K562 (cell line): Measurements from ENCODE around the gene CTCF.

Source experiments
- CREB1 ChIP-seq, 2 experiments: sonication (generic) in 1 of 2; formaldehyde crosslinking in 1 of 2; IDR thresholded peaks; 2 replicates each; pipeline versions ENCODE4 v1.6.1 to v1.8.0; 2012 to 2022; ENCODE audit warnings: inconsistent platforms in 1 of 2, mild to moderate bottlenecking in 1 of 2, missing genetic modification reagents in 1 of 2, moderate library complexity in 1 of 2
- EP400 ChIP-seq: fragments of 450-650 bp; IDR thresholded peaks from 2 replicates; pipeline ENCODE4 v1.6.1; 2017; ENCODE audit warnings: antibody characterized with exemption, mild to moderate bottlenecking, moderate library complexity
- MYC ChIP-seq, 2 experiments: fragments of 250-450 bp in 1 of 2; sonication (Bioruptor Pico) in 1 of 2; IDR thresholded peaks; 2 replicates each; pipeline versions ENCODE4 v1.5.1 to v1.6.1; 2012 to 2021; ENCODE audit warnings: low read depth in 2 of 2, borderline replicate concordance in 1 of 2, improper control_type of control experiment in 1 of 2, low read length in 1 of 2, mild to moderate bottlenecking in 1 of 2, moderate library complexity in 1 of 2
- PHF8 ChIP-seq: fragments of 200-600 bp; sonication (generic); IDR thresholded peaks from 2 replicates; pipeline ENCODE4 v1.6.1; 2012; ENCODE audit warnings: mixed run types, mild to moderate bottlenecking, inconsistent platforms, low read length, moderate library complexity, borderline replicate concordance
- POLR3A ChIP-seq: IDR thresholded peaks from 2 replicates; pipeline ENCODE4 v1.6.1; 2011; ENCODE audit warnings: borderline replicate concordance, mild to moderate bottlenecking, moderate library complexity; ENCODE audit not compliant: insufficient read length, insufficient read depth; ENCODE audit errors: extremely low read depth
- PTBP1 ChIP-seq: fragments of 200-400 bp; formaldehyde crosslinking; IDR thresholded peaks from 2 replicates; pipeline ENCODE4 v1.6.1; 2017; ENCODE audit warnings: low read depth, low read length
- REST ChIP-seq, 2 experiments: fragments of 450-650 bp; formaldehyde crosslinking in 1 of 2; IDR thresholded peaks; 2 replicates each; pipeline versions ENCODE4 v1.4.0 to v1.6.1; 2014 to 2020; ENCODE audit warnings: mild to moderate bottlenecking in 2 of 2, borderline replicate concordance in 1 of 2, low read depth in 1 of 2
- RFX5 ChIP-seq: IDR thresholded peaks from 2 replicates; pipeline ENCODE4 v1.6.1; 2011; ENCODE audit warnings: low read depth, mild to moderate bottlenecking, improper control_type of control experiment, low read length
- ZNF274 ChIP-seq: IDR thresholded peaks from 2 replicates; pipeline ENCODE4 v1.6.1; 2011; ENCODE audit warnings: low read depth, mild to moderate bottlenecking, low read length, moderate library complexity, borderline replicate concordance
- TF ChIP-seq, protein P1 (sequence below): fragments of 450-650 bp; conservative IDR thresholded peaks from 2 replicates; pipeline ENCODE4 v1.6.1; 2016; ENCODE audit warnings: missing genetic modification characterization, low read depth, mild to moderate bottlenecking, missing compliant biosample characterization, moderate library complexity
- TF ChIP-seq, protein P2 (sequence below): sonication (generic); formaldehyde crosslinking; IDR thresholded peaks from 2 replicates; pipeline ENCODE4 v1.9.0; 2022; ENCODE audit warnings: mild to moderate bottlenecking, missing genetic modification reagents

DNA sequence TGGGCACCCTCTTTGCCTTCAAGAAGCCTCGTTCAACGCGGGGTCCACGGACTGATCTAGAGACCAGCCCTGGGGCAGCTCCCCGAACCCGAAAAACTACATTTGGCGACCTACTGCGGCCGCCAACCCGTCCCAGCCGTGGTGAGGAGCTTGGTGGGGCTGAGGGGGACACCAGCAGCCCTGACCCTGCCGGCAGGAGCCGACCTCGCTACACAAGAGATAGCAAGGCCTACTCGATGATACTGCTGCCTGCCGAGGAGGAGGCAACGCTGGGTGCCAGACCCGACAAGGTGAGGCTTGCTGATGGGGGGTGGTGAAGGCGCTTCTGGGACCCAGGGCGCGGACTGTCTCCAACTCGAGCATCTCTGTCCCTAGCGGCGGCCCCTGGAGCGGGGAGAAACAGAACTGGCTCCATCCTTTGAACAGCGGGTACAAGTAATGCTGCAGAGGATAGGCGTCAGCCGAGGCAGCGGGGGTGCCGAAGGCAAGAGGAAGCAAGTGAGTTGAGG is 92.1 kb downstream of the CTCF start:
- TF ChIP-seq MYC (IDR thresholded peaks at IDR 0.05; ENCODE audit: low read depth, low read length): no peak
- TF ChIP-seq MYC (CRISPR knock-in tag; IDR thresholded peaks at IDR 0.05; ENCODE audit: borderline replicate concordance, low read depth): no peak
- no peak for TF ChIP-seq PTBP1
- TF ChIP-seq ZNF274: no peak
- no peak for TF ChIP-seq CREB1 (IDR thresholded peaks at IDR 0.05)
- TF ChIP-seq CREB1 (CRISPR knock-in tag; IDR thresholded peaks at IDR 0.05): no peak
- TF ChIP-seq, protein P1, sequence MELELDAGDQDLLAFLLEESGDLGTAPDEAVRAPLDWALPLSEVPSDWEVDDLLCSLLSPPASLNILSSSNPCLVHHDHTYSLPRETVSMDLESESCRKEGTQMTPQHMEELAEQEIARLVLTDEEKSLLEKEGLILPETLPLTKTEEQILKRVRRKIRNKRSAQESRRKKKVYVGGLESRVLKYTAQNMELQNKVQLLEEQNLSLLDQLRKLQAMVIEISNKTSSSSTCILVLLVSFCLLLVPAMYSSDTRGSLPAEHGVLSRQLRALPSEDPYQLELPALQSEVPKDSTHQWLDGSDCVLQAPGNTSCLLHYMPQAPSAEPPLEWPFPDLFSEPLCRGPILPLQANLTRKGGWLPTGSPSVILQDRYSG: no peak
- no peak for TF ChIP-seq REST (IDR thresholded peaks at IDR 0.05; ENCODE audit: borderline replicate concordance)
- TF ChIP-seq REST (CRISPR knock-in tag; IDR thresholded peaks at IDR 0.05; ENCODE audit: low read depth): no peak
- TF ChIP-seq PHF8: no peak
- no peak for TF ChIP-seq RFX5
- TF ChIP-seq EP400: no peak
- TF ChIP-seq, protein P2, sequence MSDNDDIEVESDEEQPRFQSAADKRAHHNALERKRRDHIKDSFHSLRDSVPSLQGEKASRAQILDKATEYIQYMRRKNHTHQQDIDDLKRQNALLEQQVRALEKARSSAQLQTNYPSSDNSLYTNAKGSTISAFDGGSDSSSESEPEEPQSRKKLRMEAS (CRISPR knock-in tag): no peak
- no peak for TF ChIP-seq POLR3A
